C4-2B (cell line): Measurements from ENCODE around the gene TMPRSS5.

Experiments used
- CTCF ChIP-seq: fragments of 450-650 bp; conservative IDR thresholded peaks from 2 replicates; pipeline ENCODE4 v1.5.1; 2017; ENCODE audit warnings: mild to moderate bottlenecking
- ZFX ChIP-seq: fragments of 450-650 bp; IDR thresholded peaks from 2 replicates; pipeline ENCODE4 v1.6.1; 2017

- no peak for TF ChIP-seq CTCF
- TF ChIP-seq ZFX = no peak
Measured at GRCh38 chr11:113736323-113736722, 30.2 kb upstream of the TMPRSS5 start.
